ENCODE measurements around the gene CAMK4. TPM values are rescaled to one million over a fixed set of nuclear protein-coding genes. Genes with fewer than 3 reads are reported as not detected.

The CAMK4 gene
- total and polyA plus RNA-seq, 9 of the 15 experiments (the other 6 are each of a cell fraction or from before 2014, with no cell fraction given): 0.35 TPM; not detected in 8

DNA sequence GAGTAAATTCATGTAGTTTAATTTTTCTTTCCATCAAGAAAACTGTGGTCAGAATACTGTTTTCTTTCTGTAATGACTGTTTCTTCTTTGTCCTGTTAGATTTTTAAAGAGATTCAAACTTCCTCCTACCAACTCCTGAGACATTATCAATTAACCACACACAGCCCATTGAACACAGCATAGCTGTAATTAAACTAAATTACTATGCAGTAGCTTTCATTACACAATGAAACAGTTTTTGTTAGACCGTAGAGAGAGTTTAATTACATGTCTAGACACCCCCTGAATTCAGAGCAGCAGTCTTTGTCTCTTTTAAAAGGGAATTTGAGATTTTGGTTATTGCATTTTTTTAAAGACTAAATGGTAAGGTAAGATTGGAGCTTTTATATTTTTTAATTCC, 210.6 kb downstream of the CAMK4 start (continued):
- TF ChIP-seq RCOR1 (IDR thresholded peaks at IDR 0.05; ENCODE audit: borderline replicate concordance in 1 of 2, low read depth in 2 of 2, low read length in 2 of 2): no peak
- no peak for TF ChIP-seq PHB2 (IDR thresholded peaks at IDR 0.05; ENCODE audit: low read depth)
- TF ChIP-seq NCOR1 (IDR thresholded peaks at IDR 0.05): no peak

- DNase-seq (ENCODE audit: extremely low read depth in 1 of 4, low spot score in 3 of 4) (no peak), FAIRE-seq (no peak), ATAC-seq (no peak)
- no peaks in the 10 kb centered on the region for H3K4me1 ChIP-seq (replicated peaks in 1 of 2; ENCODE audit: control insufficient read depth in 2 of 2, insufficient read depth in 2 of 2, low read length in 2 of 2)
- no peaks in the 10 kb centered on the region for H3K36me3 ChIP-seq (ENCODE audit: control insufficient read depth, insufficient read depth, low read length)
- H3K79me2 ChIP-seq (ENCODE audit: control insufficient read depth, insufficient read depth, low read length): no peaks in the 10 kb centered on the region
- no peak overlapping the region for H3K9ac ChIP-seq (ENCODE audit: insufficient read depth in 1 of 2, low read depth in 2 of 2, low read length in 2 of 2)
- ChIA-PET CTCF (ENCODE audit: low intra/inter-chr PET ratio) (no interaction called here), POLR2A (interaction anchor here (0.8 kb wide), 1 partner anchor 85 kb away, joined by 3 read pairs; no protein-coding TSS in a partner anchor)
- no peak overlapping the region for H3K4me2 ChIP-seq (ENCODE audit: insufficient read depth, low read length)
- H2AFZ ChIP-seq (ENCODE audit: low read depth, low read length): no peak overlapping the region
- BruUV-seq (replicated peaks): no TSS peak
- no peak overlapping the region for H3K4me3 ChIP-seq
- no peaks in the 10 kb centered on the region for H4K20me1 ChIP-seq (replicated peaks; ENCODE audit: control insufficient read depth, insufficient read depth, low read length)
- TF ChIP-seq SPI1 (IDR thresholded peaks at IDR 0.05; ENCODE audit: borderline replicate concordance, low read depth, low read length): no peak
- no peak for TF ChIP-seq TCF7 (IDR thresholded peaks at IDR 0.05; ENCODE audit: borderline replicate concordance)
- no peak for TF ChIP-seq ERF (CRISPR knock-in tag; IDR thresholded peaks at IDR 0.05)
- TF ChIP-seq FOXJ3 (CRISPR knock-in tag; IDR thresholded peaks at IDR 0.05): no peak
- no peak for TF ChIP-seq ELF1 (tag; IDR thresholded peaks at IDR 0.05)
- TF ChIP-seq RBBP5 (IDR thresholded peaks at IDR 0.05; ENCODE audit: borderline replicate concordance, insufficient read depth, low read length, poor library complexity, severe bottlenecking): no peak
- TF ChIP-seq TEAD2 (tag; IDR thresholded peaks at IDR 0.05): no peak
- no peak for TF ChIP-seq ILK (tag; IDR thresholded peaks at IDR 0.05; ENCODE audit: borderline replicate concordance, low read depth)
- TF ChIP-seq PHF20 (IDR thresholded peaks at IDR 0.05; ENCODE audit: partially characterized antibody): no peak
- TF ChIP-seq ZNF583 (CRISPR knock-in tag; IDR thresholded peaks at IDR 0.05): no peak
- H3K27ac ChIP-seq (ENCODE audit: extremely low read depth, low read depth, low read length): no peak overlapping the region
- WGBS (ENCODE audit: insufficient coverage, low coverage, missing lambda C conversion rate): 0% methylated on average over 1 of the region's 1 CpG
- in situ Hi-C loops (cut with MboI): no loop called here
- intact Hi-C loops (cut with micrococcal nuclease): no loop called here
- H3K9me1 ChIP-seq (ENCODE audit: control insufficient read depth, insufficient read depth, low read length): no peaks in the 10 kb centered on the region
- H3K9me3 ChIP-seq (replicated peaks; ENCODE audit: control insufficient read depth, insufficient read depth, low read depth, low read length): no peaks in the 10 kb centered on the region
- H3K27me3 ChIP-seq (ENCODE audit: control insufficient read depth in 2 of 2, insufficient read depth in 2 of 2, low read length in 2 of 2): no peaks in the 10 kb centered on the region
Observed at GRCh38 chr5:111439473-111440075, 215.4 kb downstream of the CAMK4 start.
